ENCODE measurements around the gene SHQ1. TPM values are rescaled to one million over a fixed set of nuclear protein-coding genes. Genes with fewer than 3 reads are reported as not detected.
"Not testable (repeated sequence)": the region's sequence is repeated elsewhere in the genome, so short reads cannot be mapped to it uniquely, and the experiment has no call there.

The SHQ1 gene
- total RNA-seq, 1 donor from 2014 or later = 12.3 TPM

GRCh38 chr3:72745146-72745999 is 102.9 kb downstream of the SHQ1 start:
- no peaks in the 10 kb centered on the region for H3K9me3 ChIP-seq
- H3K4me3 ChIP-seq = no peak overlapping the region
- no peak for DNase-seq (ENCODE audit: extremely low spot score in 2 of 2)
- H3K36me3 ChIP-seq = no peaks in the 10 kb centered on the region
- TF ChIP-seq CTCF (IDR thresholded peaks at IDR 0.05) (no peak), POLR2AphosphoS5 (IDR thresholded peaks at IDR 0.05; ENCODE audit: insufficient read depth in 1 of 2, low read depth in 1 of 2) (no peak), POLR2A (IDR thresholded peaks at IDR 0.05) (no peak)
- H3K27ac ChIP-seq = no peak overlapping the region
- intact Hi-C loops (cut with DNase I) = no loop called here
- H3K4me1 ChIP-seq = no peaks in the 10 kb centered on the region
- H3K27me3 ChIP-seq = no peaks in the 10 kb centered on the region

GRCh38 chr3:72744330-72744729 is 103.9 kb downstream of the SHQ1 start:
- intact Hi-C loops (cut with DNase I) = no loop called here
- Histone ChIP-seq H3K4me1 (no peaks in the 10 kb centered on the region), H3K27ac (no peak overlapping the region), H3K36me3 (no peaks in the 10 kb centered on the region), H3K9me3 (no peaks in the 10 kb centered on the region), H3K4me3 (no peak overlapping the region), H3K27me3 (no peaks in the 10 kb centered on the region)
- TF ChIP-seq POLR2AphosphoS5 (IDR thresholded peaks at IDR 0.05; ENCODE audit: insufficient read depth in 1 of 2, low read depth in 1 of 2) (no peak), CTCF (IDR thresholded peaks at IDR 0.05) (no peak), POLR2A (IDR thresholded peaks at IDR 0.05) (no peak)
- no peak for DNase-seq (ENCODE audit: extremely low spot score in 2 of 2)

GRCh38 chr3:72739531-72740466 is 108.4 kb downstream of the SHQ1 start:
- intact Hi-C loops (cut with DNase I) = no loop called here
- H3K36me3 ChIP-seq = no peaks in the 10 kb centered on the region
- TF ChIP-seq POLR2A (IDR thresholded peaks at IDR 0.05) = no peak
- no peak for TF ChIP-seq POLR2AphosphoS5 (IDR thresholded peaks at IDR 0.05; ENCODE audit: insufficient read depth in 1 of 2, low read depth in 1 of 2)
- no peak for TF ChIP-seq CTCF (IDR thresholded peaks at IDR 0.05)
- H3K27ac ChIP-seq = no peak overlapping the region
- no peaks in the 10 kb centered on the region for H3K9me3 ChIP-seq
- no peak overlapping the region for H3K4me3 ChIP-seq
- no peak for DNase-seq (ENCODE audit: extremely low spot score in 2 of 2)
- H3K27me3 ChIP-seq = no peaks in the 10 kb centered on the region
- H3K4me1 ChIP-seq = no peaks in the 10 kb centered on the region

GRCh38 chr3:72738752-72739530 is 109.3 kb downstream of the SHQ1 start:
- Histone ChIP-seq H3K36me3 (no peaks in the 10 kb centered on the region), H3K27me3 (no peaks in the 10 kb centered on the region), H3K4me1 (no peaks in the 10 kb centered on the region), H3K27ac (no peak overlapping the region), H3K4me3 (peak overlapping the region; percentile 24 to 37), H3K9me3 (no peaks in the 10 kb centered on the region)
- intact Hi-C loops (cut with DNase I) = no loop called here
- TF ChIP-seq POLR2AphosphoS5 (IDR thresholded peaks at IDR 0.05; ENCODE audit: insufficient read depth in 1 of 2, low read depth in 1 of 2) (no peak), POLR2A (IDR thresholded peaks at IDR 0.05) (no peak), CTCF (IDR thresholded peaks at IDR 0.05) (no peak)
- no peak for DNase-seq (ENCODE audit: extremely low spot score in 2 of 2)

GRCh38 chr3:72735072-72735471 is 113.2 kb downstream of the SHQ1 start:
- H3K4me3 ChIP-seq; intact Hi-C loops (cut with DNase I); H3K4me1 ChIP-seq; H3K36me3 ChIP-seq; H3K27ac ChIP-seq; H3K9me3 ChIP-seq; DNase-seq (ENCODE audit: extremely low spot score in 2 of 2); H3K27me3 ChIP-seq: not testable (repeated sequence)
